NB4 (cell line): ENCODE data around the gene PPP1R3G.

Experiments used
- MYC ChIP-seq: IDR thresholded peaks from 2 replicates; pipeline ENCODE4 v1.6.1; 2011; ENCODE audit warnings: low read depth, low read length
- POLR2A ChIP-seq: IDR thresholded peaks from 2 replicates; pipeline ENCODE4 v1.6.1; 2011; ENCODE audit warnings: mild to moderate bottlenecking; ENCODE audit not compliant: insufficient read length; ENCODE audit errors: extremely low read depth
- TF ChIP-seq, protein P1 (sequence below): IDR thresholded peaks from one replicate; pipeline ENCODE4 v1.5.1; 2012; ENCODE audit warnings: low read depth, low read length
- TF ChIP-seq, protein P2 (sequence below): IDR thresholded peaks from 2 replicates; pipeline ENCODE4 v1.6.1; 2011; ENCODE audit warnings: low read depth, low read length

DNA sequence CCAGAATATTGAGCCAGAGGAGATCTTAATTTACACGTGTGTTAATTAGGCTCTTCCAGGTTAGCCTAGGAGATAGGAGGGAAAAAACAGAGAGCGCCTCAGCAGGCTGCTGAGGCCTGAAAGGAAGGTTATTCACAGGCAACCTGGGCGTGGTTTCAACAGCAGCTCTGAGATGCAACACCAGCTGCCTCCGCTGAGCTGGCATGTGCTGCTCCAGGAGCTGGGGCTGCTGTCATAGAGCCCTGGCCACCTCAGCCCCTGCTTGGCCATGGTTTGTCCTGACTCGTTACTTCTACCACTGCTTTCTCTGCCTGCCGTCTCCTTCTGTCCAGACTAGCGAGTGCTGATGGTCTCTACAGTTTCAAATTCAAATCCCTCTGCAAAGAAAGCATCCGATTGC, 48.9 kb upstream of the PPP1R3G start:
- TF ChIP-seq, protein P1, sequence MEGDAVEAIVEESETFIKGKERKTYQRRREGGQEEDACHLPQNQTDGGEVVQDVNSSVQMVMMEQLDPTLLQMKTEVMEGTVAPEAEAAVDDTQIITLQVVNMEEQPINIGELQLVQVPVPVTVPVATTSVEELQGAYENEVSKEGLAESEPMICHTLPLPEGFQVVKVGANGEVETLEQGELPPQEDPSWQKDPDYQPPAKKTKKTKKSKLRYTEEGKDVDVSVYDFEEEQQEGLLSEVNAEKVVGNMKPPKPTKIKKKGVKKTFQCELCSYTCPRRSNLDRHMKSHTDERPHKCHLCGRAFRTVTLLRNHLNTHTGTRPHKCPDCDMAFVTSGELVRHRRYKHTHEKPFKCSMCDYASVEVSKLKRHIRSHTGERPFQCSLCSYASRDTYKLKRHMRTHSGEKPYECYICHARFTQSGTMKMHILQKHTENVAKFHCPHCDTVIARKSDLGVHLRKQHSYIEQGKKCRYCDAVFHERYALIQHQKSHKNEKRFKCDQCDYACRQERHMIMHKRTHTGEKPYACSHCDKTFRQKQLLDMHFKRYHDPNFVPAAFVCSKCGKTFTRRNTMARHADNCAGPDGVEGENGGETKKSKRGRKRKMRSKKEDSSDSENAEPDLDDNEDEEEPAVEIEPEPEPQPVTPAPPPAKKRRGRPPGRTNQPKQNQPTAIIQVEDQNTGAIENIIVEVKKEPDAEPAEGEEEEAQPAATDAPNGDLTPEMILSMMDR, result no peak
- TF ChIP-seq, protein P2, sequence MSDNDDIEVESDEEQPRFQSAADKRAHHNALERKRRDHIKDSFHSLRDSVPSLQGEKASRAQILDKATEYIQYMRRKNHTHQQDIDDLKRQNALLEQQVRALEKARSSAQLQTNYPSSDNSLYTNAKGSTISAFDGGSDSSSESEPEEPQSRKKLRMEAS, result no peak
- no peak for TF ChIP-seq POLR2A
- TF ChIP-seq MYC, result no peak
